ENCODE results near the gene CEP78. TPM values are rescaled to one million over a fixed set of nuclear protein-coding genes. Genes with fewer than 3 reads are reported as not detected.

Gene CEP78
- total RNA-seq, 1 donor: 24.1 TPM

GRCh38 chr9:78326564-78326963 is 90.7 kb downstream of the CEP78 start:
- H3K4me3 ChIP-seq (ENCODE audit: low read depth, low read length): no peak overlapping the region
- TF ChIP-seq CTCF (IDR thresholded peaks at IDR 0.05; ENCODE audit: insufficient read depth, low read length): no peak
- no peak for DNase-seq (ENCODE audit: low read depth)

Small RNA genes lying within 50 kb of the gene (small RNA-seq; reads per million reads assigned to genes)
- not detected for gene AL353705.4

Other genes with a start within 250 kb of the CEP78 start
- 58.0 and 104 TPM in 2 replicates for gene GNAQ, start 204.3 kb upstream of the CEP78 start, total RNA-seq (ENCODE audit: low replicate concordance)
- gene PSAT1, start 61.0 kb downstream of the CEP78 start, total RNA-seq (ENCODE audit: low replicate concordance): 32.0 and 308 TPM in 2 replicates